Sigmoid colon (tissue), 3 donors: ENCODE results near the gene DYNC1LI1.

Experiments used
- POLR2A ChIP-seq, 2 donors: fragments of 450-650 bp; IDR thresholded peaks; one replicate each; pipeline ENCODE4 v1.6.1; 2016; ENCODE audit warnings: antibody characterized with exemption in 2 of 2, mild to moderate bottlenecking in 2 of 2, moderate library complexity in 2 of 2
- TF ChIP-seq, protein P1 (sequence below), 4 experiments: fragments of 450-650 bp in 3 of 4; fragments of 200-600 bp in 1 of 4; IDR thresholded peaks; one replicate each; pipeline ENCODE4 v1.5.1; 2016 to 2019; ENCODE audit warnings: antibody characterized with exemption in 4 of 4, mild to moderate bottlenecking in 3 of 4, moderate library complexity in 2 of 4

DNA sequence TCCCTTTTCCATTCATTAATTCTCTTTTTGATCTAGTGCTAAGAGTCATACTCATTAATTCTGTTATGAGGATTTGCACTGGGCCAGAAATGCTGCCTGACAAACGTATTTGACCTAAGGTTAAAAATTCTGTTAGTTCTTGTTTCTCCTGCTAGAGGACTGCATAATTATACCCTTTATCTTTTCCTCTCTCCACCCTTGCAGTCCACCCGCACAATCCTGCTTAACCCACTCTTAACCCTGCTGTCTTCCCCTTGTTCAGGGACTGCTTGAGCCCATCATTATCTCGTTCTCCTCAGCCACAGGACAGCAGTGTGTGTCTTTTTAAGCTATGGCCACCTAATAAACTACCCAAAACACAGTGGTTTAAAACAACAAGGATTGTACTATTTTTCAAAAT is 31.1 kb upstream of the DYNC1LI1 start:
- TF ChIP-seq, protein P1, sequence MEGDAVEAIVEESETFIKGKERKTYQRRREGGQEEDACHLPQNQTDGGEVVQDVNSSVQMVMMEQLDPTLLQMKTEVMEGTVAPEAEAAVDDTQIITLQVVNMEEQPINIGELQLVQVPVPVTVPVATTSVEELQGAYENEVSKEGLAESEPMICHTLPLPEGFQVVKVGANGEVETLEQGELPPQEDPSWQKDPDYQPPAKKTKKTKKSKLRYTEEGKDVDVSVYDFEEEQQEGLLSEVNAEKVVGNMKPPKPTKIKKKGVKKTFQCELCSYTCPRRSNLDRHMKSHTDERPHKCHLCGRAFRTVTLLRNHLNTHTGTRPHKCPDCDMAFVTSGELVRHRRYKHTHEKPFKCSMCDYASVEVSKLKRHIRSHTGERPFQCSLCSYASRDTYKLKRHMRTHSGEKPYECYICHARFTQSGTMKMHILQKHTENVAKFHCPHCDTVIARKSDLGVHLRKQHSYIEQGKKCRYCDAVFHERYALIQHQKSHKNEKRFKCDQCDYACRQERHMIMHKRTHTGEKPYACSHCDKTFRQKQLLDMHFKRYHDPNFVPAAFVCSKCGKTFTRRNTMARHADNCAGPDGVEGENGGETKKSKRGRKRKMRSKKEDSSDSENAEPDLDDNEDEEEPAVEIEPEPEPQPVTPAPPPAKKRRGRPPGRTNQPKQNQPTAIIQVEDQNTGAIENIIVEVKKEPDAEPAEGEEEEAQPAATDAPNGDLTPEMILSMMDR (IDR thresholded peaks at IDR 0.05): no peak
- TF ChIP-seq POLR2A (IDR thresholded peaks at IDR 0.05): no peak
